Measurements from ENCODE around the gene ELOB.

GRCh38 chr16:2773188-2773968 lies 3.7 kb downstream of the ELOB start:
- TF ChIP-seq, protein P1, sequence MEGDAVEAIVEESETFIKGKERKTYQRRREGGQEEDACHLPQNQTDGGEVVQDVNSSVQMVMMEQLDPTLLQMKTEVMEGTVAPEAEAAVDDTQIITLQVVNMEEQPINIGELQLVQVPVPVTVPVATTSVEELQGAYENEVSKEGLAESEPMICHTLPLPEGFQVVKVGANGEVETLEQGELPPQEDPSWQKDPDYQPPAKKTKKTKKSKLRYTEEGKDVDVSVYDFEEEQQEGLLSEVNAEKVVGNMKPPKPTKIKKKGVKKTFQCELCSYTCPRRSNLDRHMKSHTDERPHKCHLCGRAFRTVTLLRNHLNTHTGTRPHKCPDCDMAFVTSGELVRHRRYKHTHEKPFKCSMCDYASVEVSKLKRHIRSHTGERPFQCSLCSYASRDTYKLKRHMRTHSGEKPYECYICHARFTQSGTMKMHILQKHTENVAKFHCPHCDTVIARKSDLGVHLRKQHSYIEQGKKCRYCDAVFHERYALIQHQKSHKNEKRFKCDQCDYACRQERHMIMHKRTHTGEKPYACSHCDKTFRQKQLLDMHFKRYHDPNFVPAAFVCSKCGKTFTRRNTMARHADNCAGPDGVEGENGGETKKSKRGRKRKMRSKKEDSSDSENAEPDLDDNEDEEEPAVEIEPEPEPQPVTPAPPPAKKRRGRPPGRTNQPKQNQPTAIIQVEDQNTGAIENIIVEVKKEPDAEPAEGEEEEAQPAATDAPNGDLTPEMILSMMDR (IDR thresholded peaks at IDR 0.05), result no peak
- no peak for TF ChIP-seq ZFX (IDR thresholded peaks at IDR 0.05; ENCODE audit: borderline replicate concordance)

Measured in 22Rv1 (cell line).